ENCODE data around the gene ASCL2.

Gene ASCL2

GRCh38 chr11:2270322-2271076 lies at the start of gene ASCL2:
TSS of gene ASCL2 (minus strand) at chr11:2270588. CDS start at chr11:2270332, 256 bp downstream.
- DNase-seq = no peak

DNA sequence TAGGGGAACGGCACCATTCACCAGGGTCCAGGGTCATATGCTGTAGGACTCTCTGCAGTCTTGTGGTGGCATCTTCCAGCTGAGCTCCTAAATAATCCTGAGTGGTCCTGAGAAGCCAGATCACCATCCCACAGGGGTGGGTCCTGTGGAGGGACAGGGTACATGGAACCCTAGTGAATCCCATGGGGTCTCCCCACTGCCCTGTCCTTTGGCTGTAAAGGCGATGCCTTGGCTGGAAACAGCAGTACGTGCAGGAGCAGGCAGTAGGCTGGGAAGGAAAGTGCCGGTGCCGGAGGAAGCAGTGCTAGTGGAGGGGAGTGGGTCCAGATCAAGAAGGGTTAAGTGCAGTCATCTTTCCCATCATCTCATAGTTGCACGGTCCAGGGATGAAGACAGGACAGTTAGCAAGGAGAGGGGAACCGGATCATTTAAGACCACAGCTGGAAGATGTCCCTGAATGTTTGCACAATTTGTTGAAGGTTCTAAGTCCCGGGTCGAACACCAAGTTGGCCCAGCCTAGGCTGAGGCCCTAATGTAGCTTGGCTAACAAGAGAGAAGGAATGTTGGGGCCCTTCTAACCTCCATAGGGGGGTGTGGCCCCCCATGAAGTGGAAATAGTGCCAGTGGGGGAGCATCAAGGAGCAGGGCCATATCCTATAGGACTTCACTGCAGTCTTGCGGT lies 49.5 kb upstream of the ASCL2 start:
- DNase-seq = no peak

- no peak for DNase-seq
Observed at GRCh38 chr11:2318707-2319106, 48.3 kb upstream of the ASCL2 start.

DNA sequence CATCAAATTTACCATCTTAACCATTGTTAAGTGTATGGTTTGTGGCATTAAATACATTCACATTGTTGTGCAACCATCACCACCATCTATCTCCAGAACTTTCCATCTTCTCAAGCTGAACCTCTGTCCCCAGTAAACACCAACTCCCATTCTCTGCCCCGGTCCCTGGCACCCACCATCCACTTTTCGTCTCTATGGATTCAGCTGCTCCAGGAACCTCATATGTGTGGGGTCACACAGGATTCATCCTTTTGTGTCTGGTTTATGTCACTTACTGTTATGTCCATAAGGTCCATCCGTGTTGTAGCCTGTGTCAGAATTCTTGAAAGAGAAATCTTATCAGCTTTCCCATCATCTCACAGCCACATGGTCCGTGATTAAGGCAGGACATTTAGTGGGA lies 47.7 kb upstream of the ASCL2 start:
- DNase-seq = no peak

DNA sequence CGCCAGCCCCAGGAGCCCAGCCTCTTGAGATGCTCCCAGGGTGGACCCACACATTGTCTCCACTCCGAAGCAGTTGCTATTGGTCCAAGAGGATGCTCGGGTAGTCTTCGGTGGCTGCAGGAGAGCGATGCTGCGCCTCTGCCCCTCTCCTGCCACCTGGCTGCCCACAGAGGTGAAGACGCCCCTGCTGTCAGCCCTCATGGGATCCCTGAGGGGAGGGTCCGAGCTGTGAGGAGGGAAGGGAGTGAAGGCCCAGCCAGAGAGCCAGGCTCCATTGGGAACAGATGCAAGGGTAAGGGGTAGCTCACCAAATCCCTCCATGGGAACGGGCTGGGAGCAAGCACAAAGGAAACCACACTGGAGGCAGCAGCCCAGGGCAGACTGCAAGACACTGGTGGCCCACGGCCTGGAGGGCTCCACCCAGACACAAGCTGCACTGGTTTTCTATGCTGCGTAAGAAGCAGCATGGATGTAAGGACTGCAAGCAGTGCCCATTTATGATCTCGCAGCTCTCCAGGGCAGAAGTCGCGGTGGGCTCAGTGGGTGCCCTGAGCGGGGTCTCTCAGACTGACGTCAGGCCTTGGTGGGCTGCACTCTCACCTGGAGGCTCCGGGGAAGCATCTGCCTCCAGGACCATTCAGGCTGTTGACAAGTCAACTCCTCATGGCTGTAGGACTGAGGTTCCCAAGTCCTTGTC lies 47.1 kb upstream of the ASCL2 start:
- DNase-seq = no peak

DNA sequence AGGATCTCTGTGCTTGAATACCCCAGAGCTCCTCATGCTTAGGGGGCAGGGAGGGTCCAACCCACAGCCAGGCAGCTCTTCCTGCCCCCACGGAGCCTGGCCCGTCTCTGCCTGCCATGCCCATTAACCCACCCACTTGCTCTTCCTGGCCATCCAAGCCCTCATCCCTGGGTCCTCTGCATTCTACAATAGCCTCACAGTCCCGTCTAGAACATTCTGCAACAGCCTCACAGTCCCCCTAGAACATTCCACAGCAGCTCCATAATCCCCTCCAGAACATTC lies 46.5 kb upstream of the ASCL2 start:
- no peak for DNase-seq

GRCh38 chr11:2316169-2316962 lies 46.0 kb upstream of the ASCL2 start:
- DNase-seq = no peak

DNA sequence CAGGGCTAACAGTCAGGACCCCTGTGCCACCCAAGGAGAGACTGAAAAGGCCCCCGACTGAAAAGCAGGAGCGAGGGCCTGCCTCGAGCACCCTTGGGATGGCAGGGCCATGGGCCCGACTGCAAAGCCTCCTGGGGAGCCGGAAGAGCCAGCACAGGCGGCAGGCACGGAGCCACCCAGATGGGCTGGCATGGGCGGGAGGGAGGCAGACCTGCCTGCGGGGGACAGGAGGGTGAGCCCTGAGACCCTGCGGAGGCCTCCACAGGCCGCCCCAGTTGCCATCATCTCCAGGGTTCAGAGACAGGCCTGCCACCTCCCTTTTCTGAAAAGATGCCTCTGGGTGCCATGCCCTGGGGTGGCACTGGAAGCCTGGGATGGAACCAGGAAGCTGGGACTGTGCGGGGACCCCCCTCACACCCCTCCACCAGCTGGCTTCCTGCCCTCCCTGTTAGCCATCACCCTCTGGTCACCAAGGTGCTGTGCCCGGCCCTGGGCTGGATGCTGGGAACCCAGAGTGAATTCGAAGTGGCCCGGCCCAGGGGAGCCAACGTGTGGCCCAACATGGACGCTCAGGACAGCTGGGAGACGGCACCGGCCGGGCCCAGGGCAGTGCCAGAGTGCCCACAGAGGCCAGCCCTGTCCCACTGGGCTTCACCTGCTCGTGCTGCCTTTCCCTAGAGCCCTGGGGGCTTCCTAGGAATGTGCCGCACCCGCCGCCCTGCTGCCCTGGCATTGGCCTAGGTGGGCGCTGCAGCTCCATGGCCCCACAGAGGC lies 45.2 kb upstream of the ASCL2 start:
- no peak for DNase-seq

DNA sequence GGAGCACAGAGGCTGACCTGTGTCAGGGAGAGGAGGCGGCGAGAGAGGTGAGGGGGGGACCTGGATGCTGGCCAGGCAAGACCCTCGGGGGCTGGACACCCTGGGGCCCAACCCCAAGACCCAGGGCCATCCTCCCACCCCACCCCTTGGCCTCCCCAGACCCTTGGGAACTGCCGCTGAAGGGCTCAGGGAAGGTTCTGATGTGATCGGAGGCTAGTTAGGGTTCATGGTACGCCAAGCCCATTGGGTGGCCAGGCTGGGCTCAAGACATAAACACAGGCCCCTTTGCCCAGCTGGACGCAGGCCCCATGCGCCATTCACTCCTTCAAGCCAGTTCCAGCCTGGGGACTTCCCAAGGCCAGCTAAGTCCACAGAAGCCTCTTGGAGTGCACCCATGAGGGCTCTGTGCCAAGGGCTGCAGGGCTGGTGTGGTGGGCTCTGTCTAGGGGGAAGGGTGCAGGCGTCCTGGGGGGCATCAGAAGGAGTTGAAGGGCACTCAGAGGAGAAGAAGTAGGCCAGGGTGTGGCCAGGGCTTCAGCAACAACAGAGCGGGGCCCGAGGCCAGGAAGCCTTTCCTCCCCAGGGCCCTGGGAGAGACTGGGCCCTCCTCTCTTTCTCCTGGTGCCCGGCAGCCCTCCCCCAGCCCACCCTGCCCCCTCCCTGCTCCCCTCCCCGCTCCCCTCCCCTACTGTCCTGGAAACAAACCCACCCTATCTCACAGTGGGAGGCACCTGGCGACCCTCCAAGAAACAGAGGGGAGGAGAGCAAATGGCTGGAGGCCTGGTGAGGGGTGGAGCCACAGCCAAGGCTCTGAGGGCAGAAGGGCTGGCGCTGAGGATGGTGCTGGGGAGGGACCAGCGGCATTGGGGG lies 44.4 kb upstream of the ASCL2 start:
- no peak for DNase-seq

DNA sequence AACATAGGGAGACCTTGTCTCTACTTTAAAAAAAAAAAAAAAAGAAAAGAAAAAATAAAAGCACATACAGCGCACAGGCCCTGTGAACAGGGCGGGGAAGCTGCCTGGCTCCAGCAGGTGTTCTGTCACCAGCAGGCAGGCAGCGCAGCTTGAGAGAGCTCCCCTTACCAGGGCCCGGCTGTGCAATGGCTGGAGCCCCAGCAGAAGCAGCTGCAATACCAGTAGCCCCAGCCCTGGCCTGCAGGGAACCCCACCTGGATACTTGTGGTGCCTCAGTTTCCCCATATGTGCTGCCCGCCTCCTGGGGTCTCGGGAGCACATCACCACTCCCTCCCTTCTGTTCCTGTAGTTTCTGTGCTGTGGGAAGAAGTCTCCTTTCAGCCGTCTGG lies 43.7 kb upstream of the ASCL2 start:
- DNase-seq = no peak

GRCh38 chr11:2313051-2313951 lies 42.9 kb upstream of the ASCL2 start:
- no peak for DNase-seq

GRCh38 chr11:2312232-2313042 lies 42.0 kb upstream of the ASCL2 start:
- no peak for DNase-seq

DNA sequence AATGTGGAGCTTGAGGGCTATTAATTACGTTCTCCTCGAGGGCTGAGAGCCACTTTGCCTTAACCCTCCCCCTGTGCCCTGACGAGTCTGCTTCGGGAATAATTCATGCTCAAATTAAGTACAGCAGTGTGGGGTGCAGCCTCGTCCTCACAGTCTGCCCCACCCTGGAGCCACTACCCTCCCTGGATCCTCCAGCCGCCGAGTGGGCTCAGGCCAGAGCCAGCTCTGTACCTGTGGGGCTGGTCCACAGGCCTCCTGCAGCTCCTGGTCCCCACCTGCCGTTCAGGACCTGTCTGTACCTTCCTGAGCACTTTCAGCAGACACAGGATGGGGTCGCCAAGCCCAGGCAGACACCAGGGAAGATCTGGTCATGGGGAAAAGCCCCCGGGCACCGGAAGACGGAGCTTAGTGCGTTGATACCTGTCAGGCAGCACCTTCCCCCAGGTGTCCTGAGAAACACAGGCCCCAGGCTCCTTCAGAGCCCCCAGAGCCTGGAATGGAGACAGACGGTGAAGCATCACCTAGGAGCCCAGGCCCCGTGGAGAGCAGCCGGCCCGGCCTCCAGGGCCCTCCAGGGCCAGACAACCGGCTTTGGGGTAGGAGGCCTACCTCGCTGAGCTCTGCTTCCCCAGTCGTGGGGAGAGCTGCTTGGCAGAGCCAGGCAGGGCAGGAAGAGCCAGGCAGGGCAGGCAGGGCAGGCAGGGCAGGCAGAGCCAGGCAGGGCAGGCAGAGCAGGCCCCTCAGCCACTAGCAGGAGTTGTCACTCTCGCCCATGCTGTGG lies 41.2 kb upstream of the ASCL2 start:
- no peak for DNase-seq

DNA sequence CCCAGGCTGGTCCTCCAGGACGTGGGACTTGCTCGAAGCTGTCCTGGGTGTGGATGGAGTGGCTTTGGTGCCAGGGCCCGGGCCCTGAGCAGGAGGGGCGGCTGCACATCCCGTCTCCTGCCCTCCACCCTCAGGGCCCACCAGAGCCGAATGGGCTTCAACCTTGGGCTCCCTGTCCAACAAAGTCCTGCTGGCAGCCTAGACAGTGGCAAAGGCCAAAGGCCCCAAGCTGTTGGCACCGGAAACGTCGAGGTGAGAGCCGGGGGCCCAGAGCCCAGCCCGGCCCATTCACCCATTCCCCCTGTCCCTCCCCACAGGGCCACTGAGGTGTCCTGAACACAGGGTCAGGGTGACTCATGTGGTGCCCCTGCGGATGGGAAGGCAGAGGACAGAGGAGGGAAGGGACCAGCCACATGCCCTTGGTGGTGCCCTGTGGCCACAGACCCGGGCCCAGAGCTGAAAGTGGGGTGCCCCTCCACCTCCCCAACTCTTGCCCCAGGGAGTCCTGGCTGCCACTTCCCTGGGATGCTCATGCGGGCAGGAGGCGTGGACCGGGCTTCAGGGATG lies 40.5 kb upstream of the ASCL2 start:
- no peak for DNase-seq

- no peak for DNase-seq
Observed at GRCh38 chr11:2310073-2310785, 39.8 kb upstream of the ASCL2 start.

GRCh38 chr11:2309251-2310072 lies 39.1 kb upstream of the ASCL2 start:
- no peak for DNase-seq

DNA sequence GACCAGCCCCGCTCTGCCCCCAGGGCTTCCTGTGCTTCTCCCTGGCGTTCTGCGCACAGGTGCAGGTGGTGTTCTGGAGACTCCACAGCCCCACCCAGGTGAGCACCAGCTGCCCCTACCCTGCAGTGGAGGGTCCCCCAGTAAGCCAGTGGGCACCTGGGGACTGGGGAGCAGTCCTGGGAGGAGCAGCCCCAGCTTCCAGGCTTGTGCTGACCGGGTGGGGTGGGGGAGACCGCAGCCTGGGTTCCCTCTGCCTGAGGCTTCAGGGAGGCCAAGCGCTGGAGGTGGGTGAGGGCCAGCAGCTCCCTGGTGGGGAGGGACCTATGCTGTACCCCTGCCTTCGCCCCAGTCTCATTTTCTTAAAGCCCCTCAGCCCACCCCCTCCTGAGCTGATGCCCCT lies 38.3 kb upstream of the ASCL2 start:
- DNase-seq = no peak

Data from activated CD4-positive, alpha-beta T cell treated with anti-CD3 and anti-CD28 coated beads, Interleukin-2, amount 50 U/mL, for 4 hours (primary cell).